Smooth muscle cell (in vitro differentiated cells): ENCODE results near the gene LAMC3. TPM values are rescaled to one million over a fixed set of nuclear protein-coding genes. Genes with fewer than 3 reads are reported as not detected.

Experiments
- DNase-seq: peaks from one replicate; lab custom pipeline; 2025; ENCODE audit not compliant: unreplicated experiment; lab: John Stamatoyannopoulos, UW
- H2AFZ ChIP-seq: fragments of 200-600 bp; sonication (generic); 2 replicates; pipeline ENCODE4 v1.6.0; 2016; ENCODE audit warnings: antibody characterized with exemption, low read depth, mild to moderate bottlenecking
- H3F3A ChIP-seq: fragments of 200-600 bp; sonication (generic); 2 replicates; pipeline ENCODE4 v1.6.0; 2017; ENCODE audit warnings: antibody characterized with exemption, low read depth
- H3K27ac ChIP-seq: fragments of 200-600 bp; sonication (generic); 2 replicates; pipeline ENCODE4 v1.5.1; 2016; ENCODE audit warnings: low read depth, mild to moderate bottlenecking
- H3K27me3 ChIP-seq: fragments of 200-600 bp; sonication (generic); 2 replicates; pipeline ENCODE4 v1.6.1; 2016; ENCODE audit warnings: low read depth, mild to moderate bottlenecking
- H3K36me3 ChIP-seq: fragments of 200-600 bp; sonication (generic); 2 replicates; pipeline ENCODE4 v1.5.1; 2016; ENCODE audit warnings: low read depth
- H3K4me1 ChIP-seq: fragments of 200-600 bp; sonication (generic); 2 replicates; pipeline ENCODE4 v1.5.1; 2016; ENCODE audit warnings: low read depth
- H3K4me2 ChIP-seq: fragments of 200-600 bp; sonication (generic); 2 replicates; pipeline ENCODE4 v1.6.0; 2016; ENCODE audit warnings: mild to moderate bottlenecking
- H3K4me3 ChIP-seq: fragments of 200-600 bp; sonication (generic); 2 replicates; pipeline ENCODE4 v1.5.1; 2016; ENCODE audit warnings: mild to moderate bottlenecking
- H3K79me2 ChIP-seq: fragments of 200-600 bp; sonication (generic); 2 replicates; pipeline ENCODE4 v1.6.0; 2016; ENCODE audit warnings: low read depth, mild to moderate bottlenecking
- H3K9ac ChIP-seq: fragments of 200-600 bp; sonication (generic); 2 replicates; pipeline ENCODE4 v1.6.0; 2016; ENCODE audit warnings: low read depth
- H3K9me3 ChIP-seq: fragments of 200-600 bp; sonication (generic); replicated peaks from 2 replicates; pipeline ENCODE4 v1.5.1; 2016; ENCODE audit warnings: low read depth
- H4K20me1 ChIP-seq: fragments of 200-600 bp; sonication (generic); 2 replicates; pipeline ENCODE4 v1.6.0; 2016; ENCODE audit warnings: low read depth
- CTCF ChIP-seq: fragments of 200-600 bp; sonication (generic); IDR thresholded peaks from 2 replicates; pipeline ENCODE4 v1.5.1; 2017; ENCODE audit warnings: borderline replicate concordance, mild to moderate bottlenecking, antibody characterized with exemption; ENCODE audit not compliant: insufficient read depth, poor library complexity, severe bottlenecking
- WGBS: methylation state at CpG from one replicate; pipeline ENCODE4 v1.1.7; 2016; ENCODE audit warnings: low lambda C conversion rate; 5-methylcytosine and 5-hydroxymethylcytosine counted together
- polyA plus RNA-seq: library from polyadenylated mRNA; unstranded; fragments of >200 nt; fragmentation: Nextera tagmentation; extraction: Ambion mirVana; gene quantifications from 2 replicates; pipeline ENCODE4 v1.2.1, GENCODE V29; 2016
- total RNA-seq: library from RNA; depleted of rRNA; stranded (reverse); fragments of >200 nt; gene quantifications from 2 replicates; pipeline ENCODE4 v1.2.3, GENCODE V29; 2014

The LAMC3 gene
- total and polyA plus RNA-seq, 2 experiments from 2014 or later: 21.3 to 72.0 TPM

- no peaks in the 10 kb centered on the region for H3F3A ChIP-seq
- no peaks in the 10 kb centered on the region for H4K20me1 ChIP-seq
- H2AFZ ChIP-seq: no peak overlapping the region
- H3K4me3 ChIP-seq: no peak overlapping the region
- H3K4me1 ChIP-seq: peaks cover 7% of the 10 kb centered on the region
- DNase-seq: no peak
- TF ChIP-seq CTCF: no peak
- no peaks in the 10 kb centered on the region for H3K79me2 ChIP-seq
- H3K9me3 ChIP-seq: no peaks in the 10 kb centered on the region
- H3K36me3 ChIP-seq: no peaks in the 10 kb centered on the region
- no peak overlapping the region for H3K4me2 ChIP-seq
- H3K9ac ChIP-seq: no peak overlapping the region
- H3K27ac ChIP-seq: no peak overlapping the region
- WGBS: 79% methylated on average over 14 of the region's 14 CpGs
- H3K27me3 ChIP-seq: no peaks in the 10 kb centered on the region
Observed at GRCh38 chr9:130996676-130997394, 12.1 kb upstream of the LAMC3 start.

- Histone ChIP-seq H3K4me1 (peaks cover 7% of the 10 kb centered on the region), H3K36me3 (no peaks in the 10 kb centered on the region), H3K4me3 (no peak overlapping the region), H3K27me3 (no peaks in the 10 kb centered on the region), H4K20me1 (no peaks in the 10 kb centered on the region), H3K9me3 (no peaks in the 10 kb centered on the region), H3K9ac (no peak overlapping the region), H3F3A (no peaks in the 10 kb centered on the region), H2AFZ (no peak overlapping the region), H3K79me2 (no peaks in the 10 kb centered on the region), H3K27ac (no peak overlapping the region), H3K4me2 (no peak overlapping the region)
- no peak for TF ChIP-seq CTCF
- DNase-seq: no peak
- 80% methylated on average over 2 of the region's 2 CpGs for WGBS
Observed at GRCh38 chr9:130997395-130997684, 11.6 kb upstream of the LAMC3 start.

DNA sequence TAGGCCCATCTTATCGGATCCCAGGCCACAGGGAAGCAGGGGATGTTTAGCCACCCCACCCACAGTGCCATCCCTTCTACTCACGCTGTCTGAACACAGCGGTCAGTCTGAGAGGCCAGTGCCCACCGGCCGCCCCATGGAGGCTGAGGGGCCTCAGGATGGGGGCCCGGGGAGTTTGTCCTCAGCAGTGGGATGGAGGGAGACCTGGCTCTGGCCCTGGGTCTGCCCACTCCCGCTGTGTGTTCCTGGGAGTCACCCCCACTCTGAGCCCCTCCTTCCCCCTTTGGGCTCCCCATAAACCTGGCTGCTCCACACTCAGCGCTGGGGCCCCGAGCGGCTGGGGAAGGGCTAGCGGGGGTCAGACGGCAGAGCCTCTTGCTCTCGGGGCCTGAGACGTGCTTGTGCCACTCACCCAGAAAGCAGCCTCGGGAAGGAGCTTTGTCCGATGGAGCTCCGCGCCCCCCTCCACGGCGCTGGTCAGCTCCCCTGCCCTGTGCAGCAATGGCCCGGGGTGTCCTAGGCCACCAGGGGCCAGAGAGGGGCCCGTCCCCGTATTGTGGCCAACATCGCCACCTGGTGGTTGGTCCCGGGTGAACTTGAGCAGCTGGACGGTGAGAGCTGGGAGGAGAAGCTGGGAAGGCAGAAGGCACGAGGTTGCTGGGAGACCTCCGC, 10.9 kb upstream of the LAMC3 start:
- Histone ChIP-seq H3F3A (no peaks in the 10 kb centered on the region), H3K27me3 (no peaks in the 10 kb centered on the region), H4K20me1 (no peaks in the 10 kb centered on the region), H3K36me3 (no peaks in the 10 kb centered on the region), H3K79me2 (no peaks in the 10 kb centered on the region), H2AFZ (no peak overlapping the region), H3K9ac (no peak overlapping the region), H3K27ac (no peak overlapping the region), H3K4me3 (no peak overlapping the region), H3K4me2 (no peak overlapping the region), H3K4me1 (peaks cover 7% of the 10 kb centered on the region), H3K9me3 (no peaks in the 10 kb centered on the region)
- peak; percentile 33 for DNase-seq
- 48% methylated on average over 28 of the region's 28 CpGs for WGBS
- TF ChIP-seq CTCF: peak; percentile 77
